Stimulated activated CD4-positive, alpha-beta T cell treated with anti-CD3 and anti-CD28 coated beads, Interleukin-2, amount 100 ng/mL, for 48 hours (primary cell): ENCODE data around the gene SNRNP48.

Source experiments
- DNase-seq, 2 donors: peaks; one replicate each; pipeline ENCODE4 v3.0.0-alpha.2; 2020

SNRNP48 gene

DNA sequence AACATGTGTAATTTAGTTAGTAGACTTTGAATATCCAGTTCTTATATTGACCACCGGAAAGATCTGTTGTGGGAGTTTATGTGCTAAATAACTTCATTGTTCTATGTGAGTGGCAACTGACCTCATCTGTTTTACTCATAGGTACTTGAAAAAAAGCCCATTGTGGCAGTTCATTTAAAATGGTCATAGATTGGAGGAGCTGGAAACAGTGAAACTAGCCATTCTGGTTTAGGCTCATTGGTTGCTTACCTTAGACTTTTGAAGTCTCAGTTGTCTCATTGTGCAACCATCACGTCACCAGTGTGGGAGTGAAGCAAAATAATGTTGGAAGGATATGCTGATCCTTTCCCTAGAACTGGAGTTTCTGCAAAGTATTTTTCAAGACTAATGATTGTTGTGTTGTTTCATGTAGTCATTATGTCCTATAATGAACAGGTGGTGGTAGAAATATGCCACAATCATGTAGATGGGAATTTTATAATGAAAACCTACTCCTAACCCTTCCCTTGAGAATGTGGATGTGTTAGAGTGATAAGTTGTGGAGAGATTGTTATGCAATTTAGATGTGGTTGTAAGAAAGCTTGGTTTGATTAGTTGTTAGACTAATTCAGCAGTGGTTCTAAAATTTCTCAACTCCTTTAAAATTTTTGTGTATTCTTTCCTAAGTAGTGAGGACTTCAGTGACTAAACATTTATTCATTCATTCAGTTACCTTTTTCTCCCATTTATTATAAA, 30.2 kb upstream of the SNRNP48 start:
- DNase-seq = no peak

DNA sequence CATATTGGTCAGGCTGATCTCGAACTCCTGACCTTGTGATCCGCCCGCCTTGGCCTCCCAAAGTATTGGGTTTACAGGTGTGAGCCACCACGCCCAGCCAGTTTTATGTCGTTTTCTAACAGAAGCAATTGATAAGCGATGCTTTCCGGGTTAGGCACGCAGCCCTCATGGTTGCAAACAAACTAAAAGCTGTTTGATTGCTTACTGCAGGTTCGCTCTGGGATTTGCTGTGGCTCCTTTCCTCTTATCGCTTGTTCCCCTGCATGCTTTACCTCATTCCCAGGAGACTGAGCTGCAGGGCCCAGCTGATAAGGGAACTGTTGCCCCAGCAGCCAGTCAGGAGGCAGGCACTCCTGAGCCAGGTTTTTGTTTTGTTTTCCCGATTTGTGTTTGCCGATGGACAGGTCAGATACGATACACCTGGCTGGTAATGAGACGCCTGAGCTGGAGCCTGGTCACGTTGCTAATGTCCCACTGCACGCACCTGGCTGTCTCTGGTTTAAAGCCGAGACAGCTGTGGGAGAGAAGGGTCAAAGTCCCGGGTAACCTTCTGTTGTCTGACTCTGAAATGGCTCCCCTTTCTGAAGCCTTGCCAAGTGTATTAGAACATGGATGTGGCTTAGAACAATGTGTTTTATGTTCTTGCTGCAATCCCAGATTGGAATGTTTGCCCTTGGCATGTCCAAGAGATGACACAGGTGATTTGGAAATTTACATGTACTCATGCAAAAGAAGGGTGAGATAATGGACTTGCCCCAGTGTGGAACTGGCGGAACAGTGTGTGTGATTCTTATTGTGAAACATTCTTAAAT, 28.6 kb upstream of the SNRNP48 start:
- DNase-seq = no peak

DNA sequence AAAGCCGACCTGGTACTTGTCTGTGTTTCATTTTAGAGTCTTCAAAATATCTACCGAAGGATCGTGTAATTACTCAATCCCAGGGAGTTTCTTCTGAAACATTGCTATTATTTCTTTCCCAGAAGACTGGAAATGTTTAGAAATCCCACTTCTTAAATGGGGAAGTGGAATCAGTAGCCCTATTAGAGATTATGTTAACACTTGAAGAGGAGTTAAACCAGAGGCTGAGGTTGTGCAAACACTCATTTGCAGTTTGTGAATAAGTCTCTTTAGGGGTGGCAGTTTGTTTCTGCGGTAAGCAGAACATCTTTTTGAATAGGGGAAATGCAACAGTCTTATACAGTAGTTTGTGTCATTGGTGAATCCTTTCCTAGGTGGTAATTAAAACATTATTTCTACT, 27.2 kb upstream of the SNRNP48 start:
- DNase-seq = no peak

- no peak for DNase-seq
Measured at GRCh38 chr6:7566107-7566506, 23.9 kb upstream of the SNRNP48 start.

GRCh38 chr6:7566617-7567173, 23.3 kb upstream of the SNRNP48 start:
- DNase-seq = no peak

GRCh38 chr6:7568021-7568420, 22.0 kb upstream of the SNRNP48 start:
- no peak for DNase-seq

GRCh38 chr6:7569082-7569481, 20.9 kb upstream of the SNRNP48 start:
- no peak for DNase-seq

DNA sequence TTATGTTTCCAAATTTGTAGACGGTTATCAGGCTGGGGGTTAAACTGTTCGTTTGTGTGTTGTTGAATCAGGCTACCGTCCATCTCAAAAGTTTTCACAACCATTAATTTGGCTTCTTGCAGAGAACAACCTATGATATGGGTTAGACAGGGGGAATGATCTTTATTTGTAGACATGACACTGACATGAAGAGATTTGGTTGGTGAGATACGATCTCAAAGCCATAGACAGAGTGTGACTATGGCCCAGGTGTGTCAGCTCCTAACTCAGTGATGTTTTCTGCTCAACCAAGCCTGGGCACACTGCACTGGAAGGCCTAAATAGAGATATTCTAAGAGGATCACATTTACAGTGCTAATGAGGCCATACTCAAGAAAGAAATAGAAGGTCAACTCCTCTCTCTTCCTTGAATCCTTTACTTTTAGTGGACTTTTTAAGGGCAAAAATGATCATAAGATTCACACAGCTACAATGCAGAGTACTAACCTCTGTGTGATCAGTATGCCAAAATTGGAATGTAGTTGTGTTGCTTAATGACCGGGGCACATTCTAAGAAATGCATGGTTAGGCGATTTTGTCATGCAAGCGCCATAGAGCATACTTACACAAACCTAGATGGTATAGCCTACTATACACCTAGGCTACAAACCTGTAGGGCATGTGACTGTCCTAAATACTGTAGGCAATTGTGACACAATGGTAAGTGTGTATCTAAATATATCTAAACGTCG, 17.6 kb upstream of the SNRNP48 start:
- no peak for DNase-seq

DNA sequence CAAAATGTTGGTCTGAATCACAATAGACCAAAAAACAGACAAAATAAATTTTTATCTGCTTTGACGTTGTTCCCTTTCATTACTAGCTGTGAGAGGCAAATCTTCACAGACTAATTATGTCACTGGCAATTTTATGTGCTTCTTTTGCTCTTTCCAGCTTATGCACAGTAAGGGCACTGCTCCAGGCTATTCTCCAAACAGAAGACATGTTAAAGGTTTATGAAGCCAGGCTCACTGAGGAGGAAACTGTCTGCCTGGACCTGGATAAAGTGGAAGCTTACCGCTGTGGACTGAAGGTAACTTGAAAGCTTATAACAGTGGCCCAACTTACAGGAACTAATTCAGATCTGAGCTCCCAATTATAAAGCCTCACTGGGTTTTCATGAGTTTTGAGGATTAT, 15.5 kb upstream of the SNRNP48 start:
- DNase-seq = no peak

DNA sequence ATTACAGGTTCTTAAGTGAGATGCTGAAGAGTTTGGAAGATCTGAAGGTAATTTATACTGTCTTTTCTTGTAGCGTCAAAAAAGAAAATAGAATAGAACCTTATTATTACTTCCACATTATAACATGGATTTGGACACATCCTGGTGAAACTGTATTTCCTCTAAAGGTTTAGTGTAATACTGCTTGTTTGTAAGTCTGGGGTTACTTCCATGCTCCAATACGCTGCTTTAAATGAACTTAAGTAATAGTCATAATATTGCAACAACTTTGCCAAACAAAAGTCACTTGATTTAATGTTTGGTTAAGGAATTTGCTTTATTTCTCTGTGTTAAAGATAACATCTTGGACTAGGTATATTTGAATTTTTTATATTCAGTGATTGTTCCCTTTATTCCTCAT, 11.5 kb upstream of the SNRNP48 start:
- DNase-seq = no peak

DNA sequence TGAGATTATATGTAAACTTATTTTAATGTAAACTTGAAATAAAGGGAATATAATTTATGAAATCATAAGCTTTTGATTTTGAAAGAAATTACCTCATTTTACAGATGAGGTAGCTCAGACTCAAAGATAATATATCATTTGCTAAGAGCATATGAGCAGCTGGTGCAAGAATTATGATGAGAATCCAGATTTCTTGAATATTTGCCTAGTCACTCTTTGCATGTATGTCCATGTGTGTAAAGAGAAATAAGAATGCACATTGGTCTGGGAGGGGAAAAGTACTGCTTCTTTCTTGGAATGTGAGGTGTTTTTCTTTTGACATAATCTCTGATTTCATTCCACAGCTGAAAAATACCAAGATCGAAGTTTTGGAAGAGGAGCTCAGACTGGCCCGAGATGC, 11.1 kb upstream of the SNRNP48 start:
- DNase-seq = no peak

DNA sequence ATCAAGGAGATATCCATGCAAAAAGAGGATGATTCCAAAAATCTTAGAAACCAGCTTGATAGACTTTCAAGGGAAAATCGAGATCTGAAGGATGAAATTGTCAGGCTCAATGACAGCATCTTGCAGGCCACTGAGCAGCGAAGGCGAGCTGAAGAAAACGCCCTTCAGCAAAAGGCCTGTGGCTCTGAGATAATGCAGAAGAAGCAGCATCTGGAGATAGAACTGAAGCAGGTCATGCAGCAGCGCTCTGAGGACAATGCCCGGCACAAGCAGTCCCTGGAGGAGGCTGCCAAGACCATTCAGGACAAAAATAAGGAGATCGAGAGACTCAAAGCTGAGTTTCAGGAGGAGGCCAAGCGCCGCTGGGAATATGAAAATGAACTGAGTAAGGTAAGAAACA, 10.1 kb upstream of the SNRNP48 start:
- DNase-seq = no peak

DNA sequence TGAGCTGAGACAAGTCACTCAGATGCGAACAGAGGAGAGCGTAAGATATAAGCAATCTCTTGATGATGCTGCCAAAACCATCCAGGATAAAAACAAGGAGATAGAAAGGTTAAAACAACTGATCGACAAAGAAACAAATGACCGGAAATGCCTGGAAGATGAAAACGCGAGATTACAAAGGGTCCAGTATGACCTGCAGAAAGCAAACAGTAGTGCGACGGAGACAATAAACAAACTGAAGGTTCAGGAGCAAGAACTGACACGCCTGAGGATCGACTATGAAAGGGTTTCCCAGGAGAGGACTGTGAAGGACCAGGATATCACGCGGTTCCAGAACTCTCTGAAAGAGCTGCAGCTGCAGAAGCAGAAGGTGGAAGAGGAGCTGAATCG, 9.5 kb upstream of the SNRNP48 start:
- DNase-seq = no peak

GRCh38 chr6:7580927-7581618, 8.9 kb upstream of the SNRNP48 start:
- DNase-seq = no peak

DNA sequence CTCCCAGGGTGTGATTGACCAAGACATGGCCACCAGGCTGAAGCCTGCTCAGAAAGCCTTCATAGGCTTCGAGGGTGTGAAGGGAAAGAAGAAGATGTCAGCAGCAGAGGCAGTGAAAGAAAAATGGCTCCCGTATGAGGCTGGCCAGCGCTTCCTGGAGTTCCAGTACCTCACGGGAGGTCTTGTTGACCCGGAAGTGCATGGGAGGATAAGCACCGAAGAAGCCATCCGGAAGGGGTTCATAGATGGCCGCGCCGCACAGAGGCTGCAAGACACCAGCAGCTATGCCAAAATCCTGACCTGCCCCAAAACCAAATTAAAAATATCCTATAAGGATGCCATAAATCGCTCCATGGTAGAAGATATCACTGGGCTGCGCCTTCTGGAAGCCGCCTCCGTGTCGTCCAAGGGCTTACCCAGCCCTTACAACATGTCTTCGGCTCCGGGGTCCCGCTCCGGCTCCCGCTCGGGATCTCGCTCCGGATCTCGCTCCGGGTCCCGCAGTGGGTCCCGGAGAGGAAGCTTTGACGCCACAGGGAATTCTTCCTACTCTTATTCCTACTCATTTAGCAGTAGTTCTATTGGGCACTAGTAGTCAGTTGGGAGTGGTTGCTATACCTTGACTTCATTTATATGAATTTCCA, 4.6 kb upstream of the SNRNP48 start:
- DNase-seq = no peak

DNA sequence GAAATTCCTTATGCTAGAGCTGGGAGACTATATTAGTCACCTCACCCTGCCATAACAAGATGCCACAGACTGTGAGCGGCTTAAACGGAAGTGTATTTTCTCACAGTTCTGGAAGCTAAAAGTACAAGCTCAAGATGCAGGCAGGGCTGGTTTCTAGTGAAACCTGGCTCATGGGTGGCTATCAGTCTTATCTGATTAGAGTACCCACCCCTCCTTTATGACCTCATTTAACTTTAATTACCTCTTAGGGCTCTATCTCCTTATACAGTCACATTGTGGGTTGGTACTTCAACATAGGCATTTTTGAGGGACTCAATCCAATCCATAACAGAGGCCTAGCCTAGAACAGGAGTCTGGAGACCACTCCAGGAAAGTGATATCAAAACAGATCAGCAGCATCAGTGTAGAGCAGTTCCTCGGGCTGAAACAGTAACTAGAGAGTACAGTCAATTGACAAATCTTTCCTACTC, 2.3 kb upstream of the SNRNP48 start:
- DNase-seq = no peak

- no peak for DNase-seq
Measured at GRCh38 chr6:7588506-7588905, 1.5 kb upstream of the SNRNP48 start.

DNA sequence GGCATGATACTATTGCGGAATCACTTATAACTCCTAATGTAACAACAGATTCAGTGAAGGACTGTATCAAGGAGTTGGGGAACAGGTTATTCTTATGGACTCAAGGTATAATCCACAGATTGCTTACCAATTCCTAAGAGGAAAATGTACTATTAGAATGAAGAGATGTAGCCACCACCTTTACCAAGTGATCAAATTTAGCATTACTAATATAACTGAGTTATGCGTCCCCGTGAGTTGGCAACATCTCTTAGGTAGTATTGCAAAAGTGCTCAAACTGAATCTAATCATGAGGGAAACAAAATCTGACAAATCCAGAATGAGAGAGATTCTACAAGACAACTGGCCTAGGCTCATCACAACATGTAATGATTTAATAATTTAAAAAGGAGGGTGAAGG, 777 bp upstream of the SNRNP48 start:
- DNase-seq = no peak

DNA sequence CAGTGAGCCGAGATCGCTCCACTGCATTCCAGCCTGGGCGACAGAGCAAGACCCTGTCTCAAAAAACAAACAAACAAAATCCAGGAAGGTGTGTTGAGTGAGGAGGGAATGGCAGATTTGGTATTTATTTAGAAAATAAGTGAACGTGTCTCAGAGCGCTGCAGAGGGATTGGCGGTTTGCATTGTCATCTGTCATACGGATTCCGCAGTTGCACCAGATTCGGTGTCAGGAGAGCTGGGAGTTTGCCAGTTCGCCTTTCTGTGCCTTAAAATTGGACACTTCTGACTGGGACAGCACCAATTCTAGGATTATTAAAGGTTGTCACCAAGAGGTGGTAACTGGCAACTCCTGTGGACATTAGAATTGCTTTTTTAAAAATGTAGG, 912 bp downstream of the SNRNP48 start:
- DNase-seq = no peak

- DNase-seq = no peak
Measured at GRCh38 chr6:7591770-7592169, 1.8 kb downstream of the SNRNP48 start.

DNA sequence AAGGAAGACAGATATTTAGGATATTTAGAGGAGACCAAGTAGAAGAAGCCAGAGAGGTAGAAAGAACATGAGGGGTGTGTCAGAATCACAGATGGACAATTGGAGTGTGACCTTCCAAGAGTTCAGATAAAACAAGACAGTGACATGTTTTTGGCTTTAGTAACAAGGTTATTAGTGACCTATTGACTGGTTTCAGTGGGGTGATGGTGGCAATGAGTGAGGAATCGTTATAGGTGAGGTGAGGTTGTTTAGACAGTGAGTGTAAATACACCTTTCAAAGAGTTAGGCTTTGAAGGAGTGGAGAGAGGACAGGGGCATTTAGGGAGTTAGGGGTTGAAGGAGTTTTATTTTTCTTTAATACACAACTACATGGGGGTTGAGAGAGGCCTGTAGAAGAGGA, 3.2 kb downstream of the SNRNP48 start:
- DNase-seq = no peak

- DNase-seq = no peak
Measured at GRCh38 chr6:7594579-7595125, 4.7 kb downstream of the SNRNP48 start.
